ENCODE data around the gene MRTFB. TPM values are rescaled to one million over a fixed set of nuclear protein-coding genes. Genes with fewer than 3 reads are reported as not detected.

The MRTFB gene
- total and polyA plus RNA-seq, 12 donors = 5.5 to 77.7 (median 44.3) TPM

GRCh38 chr16:14139872-14140271, 68.8 kb downstream of the MRTFB start:
- TF ChIP-seq POLR2A (IDR thresholded peaks at IDR 0.05) (no peak), CTCF (IDR thresholded peaks at IDR 0.05) (no peak)
- Histone ChIP-seq H3K36me3 (replicated peaks in 1 of 2) (no peaks in the 10 kb centered on the region), H3K27ac (no peak overlapping the region), H3K9me3 (replicated peaks in 1 of 3) (no peaks in the 10 kb centered on the region), H3K4me3 (no peak overlapping the region), H3K4me1 (replicated peaks in 1 of 2) (peaks cover 0 to 7% of the 10 kb centered on the region in 2 donors), H3K27me3 (no peaks in the 10 kb centered on the region)
- 100% methylated on average over 1 of the region's 1 CpG for WGBS, 4 donors
- DNase-seq = no peak
- intact Hi-C loops (cut with DNase I) = no loop called here

- TF ChIP-seq POLR2A (IDR thresholded peaks at IDR 0.05) = no peak
- no peak for TF ChIP-seq CTCF (IDR thresholded peaks at IDR 0.05)
- DNase-seq = no peak
- WGBS, 4 donors = 85 to 93% (median 90%) methylated on average over 5 of the region's 5 CpGs
- H3K4me3 ChIP-seq = no peak overlapping the region
- no peak overlapping the region for H3K27ac ChIP-seq
- H3K4me1 ChIP-seq (replicated peaks in 1 of 2) = peaks cover 0 to 7% of the 10 kb centered on the region in 2 donors
- no peaks in the 10 kb centered on the region for H3K9me3 ChIP-seq (replicated peaks in 1 of 3)
- H3K36me3 ChIP-seq (replicated peaks in 1 of 2) = no peaks in the 10 kb centered on the region
- intact Hi-C loops (cut with DNase I) = no loop called here
- no peaks in the 10 kb centered on the region for H3K27me3 ChIP-seq
These were observed 69.8 kb downstream of the MRTFB start for GRCh38 chr16:14140923-14141322.

GRCh38 chr16:14146445-14146844, 75.3 kb downstream of the MRTFB start:
- Histone ChIP-seq H3K36me3 (replicated peaks in 1 of 2) (no peaks in the 10 kb centered on the region), H3K9me3 (replicated peaks in 1 of 3) (no peaks in the 10 kb centered on the region), H3K4me3 (no peak overlapping the region), H3K27ac (no peak overlapping the region), H3K4me1 (replicated peaks in 1 of 2) (peaks cover 6 to 10% of the 10 kb centered on the region in 2 donors), H3K27me3 (no peaks in the 10 kb centered on the region)
- no peak for DNase-seq
- intact Hi-C loops (cut with DNase I) = no loop called here
- TF ChIP-seq CTCF (IDR thresholded peaks at IDR 0.05) (no peak), POLR2A (IDR thresholded peaks at IDR 0.05) (no peak)

- H3K27me3 ChIP-seq = no peaks in the 10 kb centered on the region
- H3K9me3 ChIP-seq (replicated peaks in 1 of 3) = no peaks in the 10 kb centered on the region
- peaks cover 19 to 21% of the 10 kb centered on the region in 2 donors for H3K4me1 ChIP-seq (replicated peaks in 1 of 2)
- H3K27ac ChIP-seq = no peak overlapping the region
- WGBS, 4 donors = 89 to 97% (median 94%) methylated on average over 2 of the region's 2 CpGs
- no peak overlapping the region for H3K4me3 ChIP-seq
- no peak for TF ChIP-seq POLR2A (IDR thresholded peaks at IDR 0.05)
- TF ChIP-seq CTCF (IDR thresholded peaks at IDR 0.05) = no peak
- intact Hi-C loops (cut with DNase I) = no loop called here
- no peak for DNase-seq
- no peaks in the 10 kb centered on the region for H3K36me3 ChIP-seq (replicated peaks in 1 of 2)
These were observed 76.9 kb downstream of the MRTFB start for GRCh38 chr16:14148016-14148415.
